GM21367 (cell line): ENCODE results near the gene GSTCD.
"Not testable (repeated sequence)": the region's sequence is repeated elsewhere in the genome, so short reads cannot be mapped to it uniquely, and the experiment has no call there.

ENCODE experiments used
- ATAC-seq: cut with Tn5 transposase; IDR thresholded peaks from one replicate; pipeline ENCODE4 v1.9.1; 2021; ENCODE audit not compliant: unreplicated experiment

The GSTCD gene

DNA sequence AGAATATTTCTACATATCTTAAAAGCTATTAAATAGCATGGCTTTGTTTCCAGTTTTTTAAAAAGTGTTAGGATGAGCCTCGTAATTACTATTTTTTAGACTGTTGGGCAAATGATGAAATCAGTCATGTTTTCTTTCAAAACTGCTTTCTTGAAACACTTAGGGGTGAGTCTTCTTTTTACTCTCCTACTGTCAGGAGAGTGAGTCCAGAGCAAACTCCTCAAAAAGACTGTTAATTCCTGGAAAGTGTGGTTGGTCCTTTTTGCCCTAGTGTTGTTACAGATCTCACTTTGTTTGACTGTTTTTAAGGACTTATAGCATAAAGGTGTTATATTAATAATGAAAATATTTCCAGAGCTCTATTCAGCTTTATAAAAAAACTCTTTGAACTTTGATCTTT lies 6.3 kb downstream of the GSTCD start:
- no peak for ATAC-seq

DNA sequence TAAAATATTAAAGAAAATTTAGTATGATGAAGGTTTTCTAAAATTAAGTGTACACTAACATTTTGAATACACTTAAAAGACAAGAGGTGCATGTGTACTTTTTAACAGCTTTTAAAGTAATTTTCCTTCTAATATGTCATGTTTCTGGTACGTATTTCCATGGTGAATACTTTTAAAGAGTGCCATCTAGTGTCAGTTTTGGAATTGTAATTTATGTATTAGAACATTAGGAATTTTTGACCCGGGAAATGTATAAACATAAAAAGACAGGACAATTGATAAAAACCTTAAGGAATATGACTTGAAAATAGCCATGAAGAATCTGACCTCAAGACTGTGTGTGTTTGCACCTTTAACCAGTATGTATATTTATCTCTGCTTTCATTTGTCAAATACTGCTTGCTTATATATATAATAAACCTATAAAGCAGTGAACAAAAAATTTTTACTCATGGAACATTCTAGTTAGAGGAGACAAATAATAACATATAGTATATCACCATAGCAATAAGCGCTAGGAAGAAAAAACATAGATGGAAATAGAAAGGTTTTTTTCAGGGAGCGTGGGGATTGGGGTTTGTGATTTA lies 7.2 kb downstream of the GSTCD start:
- no peak for ATAC-seq

DNA sequence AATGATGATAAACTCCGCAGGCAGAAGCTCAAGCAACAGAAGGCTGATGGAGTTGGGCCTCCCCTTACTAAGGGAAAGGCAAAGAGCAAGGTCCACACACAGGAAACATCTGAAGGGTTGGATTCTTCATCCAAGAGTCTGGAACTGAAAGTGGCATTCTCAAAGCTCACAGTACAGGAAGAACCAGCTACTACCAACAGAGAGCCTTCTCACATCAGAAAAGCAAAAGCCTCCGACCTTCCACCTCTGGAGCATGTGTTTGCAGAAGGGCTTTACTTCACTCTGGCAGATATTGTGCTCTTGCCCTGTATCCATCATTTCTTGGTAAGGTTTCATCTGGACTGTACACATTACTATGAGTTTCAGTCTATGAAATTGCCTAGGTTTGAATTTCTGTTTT lies 10.6 kb downstream of the GSTCD start:
- no peak for ATAC-seq

DNA sequence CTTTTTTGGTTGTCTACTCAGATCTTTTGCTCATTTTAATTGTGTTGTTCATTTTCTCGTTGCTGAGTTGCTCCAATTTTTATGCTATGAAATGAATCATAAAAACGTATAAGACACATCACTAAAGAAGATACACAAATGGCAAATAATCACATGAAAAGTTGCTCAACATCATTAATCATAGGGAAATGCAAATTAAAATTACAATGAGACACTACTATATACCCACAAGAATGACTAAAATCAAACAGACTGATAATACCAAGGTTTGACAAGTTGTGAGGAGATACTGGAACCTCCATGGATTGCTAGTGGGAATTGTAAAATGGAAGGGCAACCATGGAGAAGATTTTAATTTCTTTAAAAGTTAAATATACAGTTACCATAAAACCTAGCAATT lies 17.0 kb downstream of the GSTCD start:
- no peak for ATAC-seq

DNA sequence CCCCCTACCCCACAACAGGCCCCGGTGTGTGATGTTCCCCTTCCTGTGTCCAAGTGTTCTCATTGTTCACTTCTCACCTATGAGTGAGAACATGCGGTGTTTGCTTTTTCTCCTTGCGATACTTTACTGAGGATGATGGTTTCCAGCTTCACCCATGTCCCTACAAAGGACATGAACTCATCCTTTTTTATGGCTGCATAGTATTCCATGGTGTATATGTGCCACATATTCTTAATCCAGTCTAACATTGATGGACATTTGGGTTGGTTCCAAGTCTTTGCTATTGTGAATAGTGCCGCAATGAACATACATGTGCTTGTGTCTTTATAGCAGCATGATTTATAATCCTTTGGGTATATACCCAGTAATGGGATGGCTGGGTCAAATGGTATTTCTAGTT lies 21.3 kb downstream of the GSTCD start:
- not testable (repeated sequence) for ATAC-seq

DNA sequence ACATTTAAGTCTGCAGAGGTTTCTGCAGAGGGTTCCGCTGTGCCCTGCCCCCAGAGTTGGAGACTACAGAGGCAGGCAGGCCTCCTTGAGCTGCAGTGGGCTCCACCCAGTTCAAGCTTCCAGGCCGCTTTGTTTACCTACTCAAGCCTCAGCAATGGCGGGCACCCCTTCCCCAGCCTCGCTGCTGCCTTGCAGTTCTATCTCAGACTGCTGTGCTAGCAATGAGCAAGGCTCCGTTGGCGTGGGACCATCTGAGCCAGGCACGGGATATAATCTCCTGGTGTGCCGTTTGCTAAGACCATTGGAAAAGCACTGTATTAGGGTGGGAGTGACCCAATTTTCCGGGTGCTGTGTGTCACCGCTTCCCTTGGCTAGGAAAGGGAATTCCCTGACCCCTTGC lies 26.6 kb downstream of the GSTCD start:
- not testable (repeated sequence) for ATAC-seq

DNA sequence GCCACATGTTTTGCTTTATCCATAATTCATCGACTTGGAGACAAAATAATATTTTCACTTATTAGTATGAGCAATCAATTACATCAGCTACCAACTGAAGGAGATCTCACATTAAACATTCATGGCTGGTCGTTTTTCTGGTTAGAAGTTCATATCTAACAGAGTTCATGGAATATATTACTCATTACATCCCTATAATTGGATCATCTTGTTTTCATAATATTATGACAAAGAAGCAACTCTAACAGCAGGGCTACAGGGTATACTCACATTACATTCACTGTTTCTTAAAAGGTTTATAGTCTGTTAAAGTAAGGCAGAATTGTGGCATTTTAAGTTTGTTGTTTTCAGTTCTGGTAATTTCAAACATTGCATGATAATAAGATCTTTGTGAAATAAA lies 33.0 kb downstream of the GSTCD start:
- ATAC-seq, result no peak

DNA sequence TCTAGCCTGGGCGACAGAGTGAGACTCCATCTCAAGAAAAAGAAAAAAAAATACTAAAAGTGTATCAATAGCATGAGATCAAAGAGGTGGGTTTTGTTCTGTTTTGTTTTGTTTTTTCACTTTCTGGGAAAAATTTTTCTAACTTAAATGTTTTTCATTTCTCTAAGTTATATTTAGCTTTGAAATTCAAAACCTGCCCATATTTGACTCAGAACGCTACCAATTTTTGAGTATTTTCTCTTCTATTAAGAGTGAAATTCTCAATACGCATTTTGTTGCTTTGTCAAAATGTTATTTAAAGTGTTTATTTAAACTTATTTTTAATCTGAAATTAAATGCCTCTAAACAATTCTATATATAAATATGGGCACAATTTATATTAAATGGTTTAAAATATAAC lies 39.6 kb downstream of the GSTCD start:
- no peak for ATAC-seq

GRCh38 chr4:105751718-105752299 lies 43.2 kb downstream of the GSTCD start:
- no peak for ATAC-seq

GRCh38 chr4:105753361-105753760 lies 44.8 kb downstream of the GSTCD start:
- ATAC-seq, result no peak

GRCh38 chr4:105755375-105755774 lies 46.8 kb downstream of the GSTCD start:
- no peak for ATAC-seq

DNA sequence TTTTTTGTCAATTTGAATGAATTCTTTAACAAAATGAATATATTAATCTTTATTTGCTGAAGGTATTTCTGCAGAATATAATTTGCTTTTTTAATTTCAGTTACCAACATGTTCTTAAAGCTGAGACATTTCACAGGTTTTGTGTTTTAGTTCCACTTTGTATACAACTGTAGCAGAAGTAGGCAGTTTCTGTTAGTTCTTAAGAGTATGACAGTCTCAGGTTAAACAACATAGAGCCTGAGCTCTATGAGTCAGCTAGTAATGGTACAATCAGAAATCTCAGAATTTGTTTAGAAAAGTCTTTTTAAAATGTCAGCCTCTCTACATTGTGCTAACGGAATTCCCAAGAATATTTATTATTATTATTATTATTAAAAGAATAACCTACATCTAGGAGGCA lies 50.4 kb downstream of the GSTCD start:
- ATAC-seq, result no peak

- ATAC-seq, result no peak
These were observed 57.3 kb downstream of the GSTCD start for GRCh38 chr4:105765690-105766407.

GRCh38 chr4:105767579-105767978 lies 59.0 kb downstream of the GSTCD start:
- no peak for ATAC-seq

GRCh38 chr4:105770524-105770923 lies 61.9 kb downstream of the GSTCD start:
- not testable (repeated sequence) for ATAC-seq

DNA sequence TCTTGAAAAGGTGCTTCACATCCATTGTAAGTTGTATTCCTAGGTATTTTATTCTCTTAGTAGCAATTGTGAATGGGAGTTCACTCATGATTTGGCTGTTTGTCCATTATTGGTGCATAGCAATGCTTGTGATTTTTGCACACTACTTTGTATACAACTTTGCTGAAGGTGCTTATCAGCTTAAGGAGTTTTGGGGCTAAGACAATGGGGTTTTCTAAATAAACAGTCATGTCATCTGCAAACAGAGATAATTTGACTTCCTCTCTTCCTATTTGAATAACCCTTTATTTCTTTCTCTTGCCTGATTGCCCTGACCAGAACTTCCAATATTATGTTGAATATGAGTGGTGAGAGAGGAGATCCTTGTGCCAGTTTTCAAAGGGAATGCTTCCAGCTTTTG lies 63.5 kb downstream of the GSTCD start:
- ATAC-seq, result not testable (repeated sequence)

GRCh38 chr4:105775760-105776415 lies 67.3 kb downstream of the GSTCD start:
- ATAC-seq, result not testable (repeated sequence)

- ATAC-seq, result no peak
These were observed 71.6 kb downstream of the GSTCD start for GRCh38 chr4:105780176-105780575.

- ATAC-seq, result no peak
These were observed 76.2 kb downstream of the GSTCD start for GRCh38 chr4:105784761-105785160.

DNA sequence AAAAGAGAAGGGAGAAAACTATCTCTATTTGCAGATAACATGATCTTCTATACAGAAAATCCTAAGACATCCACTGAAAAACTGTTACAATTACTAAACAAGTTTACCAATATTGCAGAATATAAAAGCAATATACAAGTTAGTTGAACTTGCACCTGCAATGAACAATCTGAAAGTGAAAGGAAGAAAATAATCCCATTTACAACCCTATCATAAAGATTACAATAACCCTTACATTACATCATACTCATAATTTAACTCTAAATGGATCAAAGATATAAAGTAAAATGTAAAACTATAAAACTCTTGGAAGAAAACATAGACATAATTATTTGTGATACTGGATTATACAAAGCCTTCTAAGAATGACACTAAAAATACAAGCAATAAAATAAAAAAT lies 77.2 kb downstream of the GSTCD start:
- no peak for ATAC-seq

DNA sequence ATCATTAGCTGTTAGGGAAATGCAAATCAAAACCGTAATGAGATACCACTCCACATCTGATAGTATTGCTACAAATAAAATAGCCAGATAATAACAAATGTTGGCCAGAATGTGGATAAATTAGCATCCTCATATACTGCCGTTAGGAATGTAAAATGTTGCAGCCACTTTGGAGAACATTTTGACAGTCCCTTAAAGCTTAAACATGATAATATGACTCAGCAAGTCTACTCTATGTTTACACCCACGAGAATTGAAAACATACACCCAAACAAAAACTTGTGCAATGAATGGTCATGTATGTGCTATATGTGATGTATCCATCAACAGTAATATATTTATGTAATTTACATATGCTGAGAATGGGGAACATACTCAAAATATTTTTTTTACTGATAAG lies 78.2 kb downstream of the GSTCD start:
- no peak for ATAC-seq

GRCh38 chr4:105797225-105797624 lies 88.6 kb downstream of the GSTCD start:
- no peak for ATAC-seq
